ENCODE measurements around the gene HYAL1. TPM values are rescaled to one million over a fixed set of nuclear protein-coding genes. Genes with fewer than 3 reads are reported as not detected.

Gene HYAL1
- total and polyA plus RNA-seq, 7 donors, result 2.4 to 15.1 (median 4.6) TPM

- Histone ChIP-seq H3K36me3 (peaks cover 0 to 7% (median 1%) of the 10 kb centered on the region in 4 donors), H3K27me3 (no peaks in the 10 kb centered on the region), H3K4me1 (peaks cover 0 to 49% (median 46%) of the 10 kb centered on the region in 4 donors), H3K27ac (no peak overlapping the region), H3K4me3 (no peak overlapping the region), H3K9me3 (no peaks in the 10 kb centered on the region)
- DNase-seq, result no peak
- intact Hi-C loops (cut with DNase I), result no loop called here
- 88 to 89% methylated on average over 13 of the region's 13 CpGs for WGBS, 2 donors
- no peak for TF ChIP-seq CTCF (IDR thresholded peaks at IDR 0.05)
- no peak for TF ChIP-seq POLR2AphosphoS5 (IDR thresholded peaks at IDR 0.05)
- no peak for TF ChIP-seq POLR2A (IDR thresholded peaks at IDR 0.05)
- no peak for TF ChIP-seq EP300 (IDR thresholded peaks at IDR 0.05)
Observed at GRCh38 chr3:50342813-50343633, 39.6 kb upstream of the HYAL1 start.

GRCh38 chr3:50341996-50342650 lies 38.7 kb upstream of the HYAL1 start:
- H3K36me3 ChIP-seq, result no peaks in the 10 kb centered on the region
- WGBS, 2 donors, result 92 to 94% methylated on average over 13 of the region's 13 CpGs
- intact Hi-C loops (cut with DNase I), result no loop called here
- no peak overlapping the region for H3K4me3 ChIP-seq
- no peaks in the 10 kb centered on the region for H3K9me3 ChIP-seq
- TF ChIP-seq EP300 (IDR thresholded peaks at IDR 0.05), result no peak
- TF ChIP-seq POLR2AphosphoS5 (IDR thresholded peaks at IDR 0.05), result no peak
- TF ChIP-seq POLR2A (IDR thresholded peaks at IDR 0.05), result no peak
- no peak for TF ChIP-seq CTCF (IDR thresholded peaks at IDR 0.05)
- DNase-seq, result no peak
- peaks cover 0 to 55% (median 51%) of the 10 kb centered on the region in 4 donors for H3K4me1 ChIP-seq
- no peaks in the 10 kb centered on the region for H3K27me3 ChIP-seq
- H3K27ac ChIP-seq, result no peak overlapping the region

- WGBS, 2 donors, result 87 to 90% methylated on average over 9 of the region's 9 CpGs
- Histone ChIP-seq H3K27ac (peak overlapping the region; percentile 93 to 100 (median 98)), H3K27me3 (no peaks in the 10 kb centered on the region), H3K36me3 (no peaks in the 10 kb centered on the region), H3K4me1 (peaks cover 0 to 57% (median 54%) of the 10 kb centered on the region in 4 donors), H3K4me3 (peak overlapping the region in 3 of 4 donors; percentile 52 to 62 (median 57)), H3K9me3 (no peaks in the 10 kb centered on the region)
- intact Hi-C loops (cut with DNase I), result no loop called here
- no peak for TF ChIP-seq POLR2A (IDR thresholded peaks at IDR 0.05)
- no peak for TF ChIP-seq EP300 (IDR thresholded peaks at IDR 0.05)
- no peak for TF ChIP-seq POLR2AphosphoS5 (IDR thresholded peaks at IDR 0.05)
- TF ChIP-seq CTCF (IDR thresholded peaks at IDR 0.05), result no peak
- DNase-seq, result no peak
Observed at GRCh38 chr3:50341537-50341936, 38.2 kb upstream of the HYAL1 start.

- intact Hi-C loops (cut with DNase I), result no loop called here
- Histone ChIP-seq H3K4me1 (peaks cover 0 to 61% (median 59%) of the 10 kb centered on the region in 4 donors), H3K27me3 (no peaks in the 10 kb centered on the region), H3K9me3 (no peaks in the 10 kb centered on the region), H3K36me3 (no peaks in the 10 kb centered on the region), H3K27ac (peak within 1 kb of the TSS; percentile 93 to 100 (median 98)), H3K4me3 (peak within 1 kb of the TSS; percentile 34 to 62 (median 54))
- peak; percentile 92 for DNase-seq
- TF ChIP-seq POLR2A (IDR thresholded peaks at IDR 0.05) (peak; percentile 18 to 43), POLR2AphosphoS5 (IDR thresholded peaks at IDR 0.05) (peak; percentile 40 to 71 (median 64)), EP300 (IDR thresholded peaks at IDR 0.05) (no peak)
- 4 to 10% methylated on average over 85 of the region's 85 CpGs for WGBS, 2 donors
Observed at GRCh38 chr3:50340448-50341329, 37.3 kb upstream of the HYAL1 start, which contains the start of gene RASSF1. RASSF1 (minus strand) TSS chr3:50340836; CDS start chr3:50340805, 31 bp downstream.
